Endothelial cell of umbilical vein (primary cell): Measurements from ENCODE around the gene SIAH2. TPM values are rescaled to one million over a fixed set of nuclear protein-coding genes. Genes with fewer than 3 reads are reported as not detected.

Experiments used
- BruUV-seq: library from RNA; stranded (reverse); fragments of 400-500 nt; replicated peaks from 2 replicates; lab custom pipeline; 2021; lab: Mats Ljungman, UMichigan
- CTCF ChIA-PET: fragments of 300-600, 350-600 bp; sonication (Branson Sonifier 250); formaldehyde crosslinking; loops from one replicate; lab custom pipeline; 2021; ENCODE audit warnings: antibody characterized with exemption, inconsistent platforms; lab: Charles Lee
- POLR2A ChIA-PET: fragments of 300-600, 350-600 bp; sonication (Branson Sonifier 250); formaldehyde crosslinking; loops from one replicate; lab custom pipeline; 2021; ENCODE audit warnings: antibody characterized with exemption, inconsistent platforms; lab: Charles Lee
- DNase-seq: peaks from one replicate; pipeline ENCODE4 v3.0.0-alpha.2; 2011; ENCODE audit warnings: low read depth, low spot score
- FAIRE-seq: peaks from 2 replicates; lab custom pipeline; 2011; peaks lifted over from hg19 to GRCh38; lab: Jason Lieb, UNC
- H2AFZ ChIP-seq: 2 replicates; pipeline ENCODE4 v1.6.0; 2012; ENCODE audit warnings: low read depth, low read length, control low read depth, inconsistent platforms
- H3K27ac ChIP-seq: 2 replicates; pipeline ENCODE4 v1.5.1; 2011; ENCODE audit warnings: low read depth, mild to moderate bottlenecking, control low read depth, low read length, moderate library complexity; ENCODE audit not compliant: insufficient read depth
- H3K27me3 ChIP-seq, 2 experiments: 2 replicates each; pipeline versions ENCODE4 v1.6.0 to v1.6.1; 2011; ENCODE audit warnings: low read length in 2 of 2, mixed read lengths in 1 of 2; ENCODE audit not compliant: control insufficient read depth in 2 of 2, insufficient read depth in 2 of 2
- H3K36me3 ChIP-seq, 2 experiments: 2 replicates in 1 of 2; 3 replicates in 1 of 2; pipeline ENCODE4 v1.5.1; 2011; ENCODE audit warnings: low read length in 2 of 2, mild to moderate bottlenecking in 1 of 2, moderate library complexity in 1 of 2; ENCODE audit not compliant: control insufficient read depth in 2 of 2, insufficient read depth in 2 of 2; ENCODE audit errors: extremely low read depth in 1 of 2
- H3K4me1 ChIP-seq: 3 replicates; pipeline ENCODE4 v1.5.1; 2011; ENCODE audit warnings: mild to moderate bottlenecking, low read length; ENCODE audit not compliant: control insufficient read depth, insufficient read depth; ENCODE audit errors: extremely low read depth
- H3K4me2 ChIP-seq: 2 replicates; pipeline ENCODE4 v1.6.1; 2011; ENCODE audit warnings: low read length, control low read depth, mixed read lengths; ENCODE audit not compliant: insufficient read depth
- H3K4me3 ChIP-seq, 3 experiments: fragments of 200-600 bp in 1 of 3; sonication (generic), shearing (Covaris generic) in 1 of 3; replicated peaks in 1 of 3; 2 replicates each; pipeline ENCODE4 v1.5.1; 2011 to 2016; ENCODE audit warnings: control low read depth in 3 of 3, low read length in 3 of 3, mild to moderate bottlenecking in 2 of 3, inconsistent platforms in 1 of 3, low read depth in 1 of 3, moderate library complexity in 1 of 3; ENCODE audit not compliant: insufficient read depth in 1 of 3
- H3K79me2 ChIP-seq: 2 replicates; pipeline ENCODE4 v1.6.0; 2012; ENCODE audit warnings: low read length, inconsistent platforms; ENCODE audit not compliant: control insufficient read depth, insufficient read depth
- H3K9ac ChIP-seq: replicated peaks from 2 replicates; pipeline ENCODE3; 2011; ENCODE audit warnings: low read length, control low read depth; ENCODE audit not compliant: insufficient read depth; ENCODE audit errors: extremely low read depth
- H3K9me1 ChIP-seq: replicated peaks from 3 replicates; pipeline ENCODE4 v1.6.0; 2011; ENCODE audit warnings: mild to moderate bottlenecking, low read length; ENCODE audit not compliant: control insufficient read depth, insufficient read depth; ENCODE audit errors: extremely low read depth
- H3K9me3 ChIP-seq: replicated peaks from 2 replicates; pipeline ENCODE4 v1.5.1; 2012; ENCODE audit warnings: low read length, inconsistent platforms; ENCODE audit not compliant: control insufficient read depth, insufficient read depth
- H4K20me1 ChIP-seq: replicated peaks from 2 replicates; pipeline ENCODE3; 2011; ENCODE audit warnings: mild to moderate bottlenecking, low read length; ENCODE audit not compliant: control insufficient read depth, insufficient read depth; ENCODE audit errors: extremely low read depth
- CTCF ChIP-seq, 2 donors: IDR thresholded peaks; 1 replicate in 1 of 2; 2 replicates in 1 of 2; pipeline ENCODE4 v1.5.1; 2011; ENCODE audit warnings: low read length in 2 of 2, mild to moderate bottlenecking in 2 of 2, moderate library complexity in 2 of 2, control low read depth in 1 of 2, inconsistent platforms in 1 of 2, low read depth in 1 of 2; ENCODE audit not compliant: insufficient read depth in 1 of 2; ENCODE audit errors: extremely low read depth in 1 of 2
- EZH2 ChIP-seq: IDR thresholded peaks from 2 replicates; pipeline ENCODE4 v1.6.1; 2012; ENCODE audit warnings: borderline replicate concordance, low read depth, mild to moderate bottlenecking, moderate library complexity, low read length, inconsistent platforms; ENCODE audit not compliant: severe bottlenecking
- FOS ChIP-seq: IDR thresholded peaks from 2 replicates; pipeline ENCODE4 v1.6.1; 2011; ENCODE audit warnings: mild to moderate bottlenecking, low read length, moderate library complexity, borderline replicate concordance; ENCODE audit not compliant: insufficient read depth
- GATA2 ChIP-seq: IDR thresholded peaks from 2 replicates; pipeline ENCODE4 v1.7.0; 2011; ENCODE audit warnings: low read depth, mild to moderate bottlenecking, moderate library complexity, mixed read lengths, low read length; ENCODE audit not compliant: insufficient read length, insufficient read depth
- JUN ChIP-seq: IDR thresholded peaks from 2 replicates; pipeline ENCODE4 v1.6.1; 2011; ENCODE audit warnings: borderline replicate concordance, low read depth; ENCODE audit not compliant: insufficient read length, insufficient read depth
- MYC ChIP-seq: IDR thresholded peaks from one replicate; pipeline ENCODE4 v1.6.1; 2011; ENCODE audit warnings: mild to moderate bottlenecking, low read depth, low read length
- POLR2A ChIP-seq: IDR thresholded peaks from 2 replicates; pipeline ENCODE4 v1.6.1; 2012; ENCODE audit warnings: low read depth, mild to moderate bottlenecking, control low read depth, low read length
- POLR2AphosphoS5 ChIP-seq: IDR thresholded peaks from 2 replicates; pipeline ENCODE4 v1.6.1; 2012; ENCODE audit warnings: low read depth, mild to moderate bottlenecking, control low read depth, low read length, moderate library complexity; ENCODE audit not compliant: insufficient read depth
- dilution Hi-C: fragments of 300-500 bp; cut with MboI; formaldehyde crosslinking; loops from one replicate; pipeline ENCODE4 v1.15.0; 2019; ENCODE audit warnings: low sequenced_read_pairs; ENCODE audit not compliant: extremely low pct_ligation_motif_present
- intact Hi-C: fragments of 100-400 bp; cut with micrococcal nuclease; formaldehyde crosslinking; loops from one replicate; pipeline ENCODE4 v1.10.0; 2022
- polyA plus RNA-seq, 4 experiments: library from polyadenylated mRNA; depleted of rRNA in 3 of 4; stranded (reverse) in 3 of 4; unstranded in 1 of 4; fragments of >200 nt; gene quantifications; 2 replicates each; pipeline versions ENCODE4 v1.2.1 to v1.2.3, GENCODE V29; 2011 to 2012; ENCODE audit warnings: missing spikeins in 1 of 4
- total RNA-seq: library from RNA; stranded (reverse); gene quantifications from 2 replicates; pipeline ENCODE4 v1.2.3, GENCODE V29; 2021
- TF ChIP-seq, protein P1 (sequence below): IDR thresholded peaks from 2 replicates; pipeline ENCODE4 v1.6.1; 2011; ENCODE audit not compliant: insufficient read depth, insufficient read length

SIAH2 gene
- total and polyA plus RNA-seq, 2 donors (not counting 3 experiments of a cell fraction or from before 2014, with no cell fraction given), result 16.7 to 25.1 TPM

GRCh38 chr3:150756491-150757059 lies 6.4 kb downstream of the SIAH2 start:
- DNase-seq (no peak), FAIRE-seq (no peak)
- peaks cover 84% of the 10 kb centered on the region for H3K79me2 ChIP-seq

More at GRCh38 chr3:150756491-150757059, 6.4 kb downstream of the SIAH2 start:
- TF ChIP-seq CTCF (IDR thresholded peaks at IDR 0.05; ENCODE audit: extremely low read depth in 1 of 2, insufficient read depth in 1 of 2, low read depth in 1 of 2, low read length in 2 of 2) (no peak), POLR2A (no peak), FOS (no peak), EZH2 (no peak), MYC (no peak), GATA2 (no peak), JUN (no peak), POLR2AphosphoS5 (no peak)
- TF ChIP-seq, protein P1, sequence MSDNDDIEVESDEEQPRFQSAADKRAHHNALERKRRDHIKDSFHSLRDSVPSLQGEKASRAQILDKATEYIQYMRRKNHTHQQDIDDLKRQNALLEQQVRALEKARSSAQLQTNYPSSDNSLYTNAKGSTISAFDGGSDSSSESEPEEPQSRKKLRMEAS, result no peak
- H3K27me3 ChIP-seq, result no peaks in the 10 kb centered on the region
- no peak overlapping the region for H2AFZ ChIP-seq
- H3K4me2 ChIP-seq, result no peak overlapping the region
- ChIA-PET POLR2A (no interaction called here), CTCF (interaction anchor here (1.2 kb wide), 1 partner anchor 10 kb away, joined by 3 read pairs; no protein-coding TSS in a partner anchor)
- H3K36me3 ChIP-seq, result no peaks in the 10 kb centered on the region
- H3K4me3 ChIP-seq, result no peak overlapping the region
- H3K9ac ChIP-seq, result no peak overlapping the region
- H4K20me1 ChIP-seq, result no peaks in the 10 kb centered on the region
- no peaks in the 10 kb centered on the region for H3K9me3 ChIP-seq
- H3K9me1 ChIP-seq, result no peaks in the 10 kb centered on the region
- H3K4me1 ChIP-seq, result peaks cover 13% of the 10 kb centered on the region
- no peak overlapping the region for H3K27ac ChIP-seq
- dilution Hi-C loops (no loop called here), intact Hi-C loops (no loop called here)
- BruUV-seq, result no TSS peak
